GM23338 (cell line): ENCODE data around the gene TRIM25.

ENCODE experiments used
- EZH2 ChIP-seq: fragments of 200-600 bp; sonication (generic); IDR thresholded peaks from one replicate; pipeline ENCODE4 v1.8.0; 2017; ENCODE audit warnings: antibody characterized with exemption, mild to moderate bottlenecking, low read depth; ENCODE audit not compliant: unreplicated experiment
- EZH2phosphoT487 ChIP-seq: fragments of 200-600 bp; sonication (generic); IDR thresholded peaks from one replicate; pipeline ENCODE4 v1.8.1; 2018; ENCODE audit warnings: antibody characterized with exemption; ENCODE audit not compliant: unreplicated experiment
- TF ChIP-seq, protein P1 (sequence below), 2 experiments: fragments of 200-600 bp in 1 of 2; sonication (generic) in 1 of 2; conservative IDR thresholded peaks; 2 replicates each; pipeline versions ENCODE4 v1.5.1 to v1.6.1; 2016 to 2017; ENCODE audit warnings: antibody characterized with exemption in 2 of 2, low read depth in 2 of 2, mild to moderate bottlenecking in 2 of 2, moderate library complexity in 1 of 2
- TF ChIP-seq, protein P2 (sequence below): IDR thresholded peaks from 2 replicates; pipeline ENCODE4 v1.6.1; 2016; ENCODE audit warnings: antibody characterized with exemption
- TF ChIP-seq, protein P3 (sequence below): IDR thresholded peaks from one replicate; pipeline ENCODE4 v1.6.1; 2018; ENCODE audit warnings: antibody characterized with exemption; ENCODE audit not compliant: unreplicated experiment

DNA sequence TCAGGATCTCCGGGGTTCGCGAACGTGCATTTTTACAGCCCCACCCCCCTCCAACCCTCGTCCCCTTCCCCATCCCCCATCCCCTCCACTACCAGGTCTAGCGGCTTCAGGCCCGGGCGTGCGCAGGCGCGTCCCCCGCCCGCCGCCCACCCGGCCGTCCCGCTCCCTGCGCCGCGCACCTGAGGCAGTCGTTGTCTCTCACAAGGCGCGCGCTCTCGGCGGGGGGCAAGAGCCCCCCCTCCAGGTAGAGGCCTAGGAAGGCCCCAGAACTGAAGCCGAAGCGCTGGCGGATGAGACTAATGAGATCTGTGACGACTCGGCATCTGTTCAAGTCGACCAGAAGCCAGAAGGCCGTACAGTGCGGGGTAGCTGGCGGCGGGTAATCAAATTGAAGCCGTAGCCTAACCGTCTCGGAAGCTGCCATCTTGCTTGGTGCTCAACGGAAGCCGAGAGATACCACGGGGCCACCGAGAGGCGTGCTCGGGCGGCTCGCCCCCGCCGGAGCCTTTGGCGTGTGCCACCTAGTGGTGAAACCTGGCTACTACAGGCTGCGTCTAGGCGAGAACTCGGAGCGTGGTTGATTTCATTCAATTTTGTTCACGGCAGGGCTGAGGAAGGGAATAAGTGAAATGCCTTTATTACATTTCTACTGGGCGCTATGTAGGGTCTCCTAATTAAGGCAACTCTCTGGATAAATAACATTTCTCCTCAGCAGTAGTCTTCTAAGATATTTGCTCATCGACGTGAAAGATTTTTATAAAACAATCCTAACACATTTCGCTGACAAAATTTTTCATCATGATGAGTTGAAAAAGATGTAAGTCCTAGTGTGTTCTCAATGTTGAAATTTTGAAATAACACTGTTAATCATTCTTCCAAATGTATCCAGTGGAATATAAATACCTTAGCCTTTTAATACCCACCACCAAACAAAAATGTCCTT lies 47.0 kb upstream of the TRIM25 start, which contains the start of gene COIL:
- TF ChIP-seq, protein P1, sequence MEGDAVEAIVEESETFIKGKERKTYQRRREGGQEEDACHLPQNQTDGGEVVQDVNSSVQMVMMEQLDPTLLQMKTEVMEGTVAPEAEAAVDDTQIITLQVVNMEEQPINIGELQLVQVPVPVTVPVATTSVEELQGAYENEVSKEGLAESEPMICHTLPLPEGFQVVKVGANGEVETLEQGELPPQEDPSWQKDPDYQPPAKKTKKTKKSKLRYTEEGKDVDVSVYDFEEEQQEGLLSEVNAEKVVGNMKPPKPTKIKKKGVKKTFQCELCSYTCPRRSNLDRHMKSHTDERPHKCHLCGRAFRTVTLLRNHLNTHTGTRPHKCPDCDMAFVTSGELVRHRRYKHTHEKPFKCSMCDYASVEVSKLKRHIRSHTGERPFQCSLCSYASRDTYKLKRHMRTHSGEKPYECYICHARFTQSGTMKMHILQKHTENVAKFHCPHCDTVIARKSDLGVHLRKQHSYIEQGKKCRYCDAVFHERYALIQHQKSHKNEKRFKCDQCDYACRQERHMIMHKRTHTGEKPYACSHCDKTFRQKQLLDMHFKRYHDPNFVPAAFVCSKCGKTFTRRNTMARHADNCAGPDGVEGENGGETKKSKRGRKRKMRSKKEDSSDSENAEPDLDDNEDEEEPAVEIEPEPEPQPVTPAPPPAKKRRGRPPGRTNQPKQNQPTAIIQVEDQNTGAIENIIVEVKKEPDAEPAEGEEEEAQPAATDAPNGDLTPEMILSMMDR (conservative IDR thresholded peaks at IDR 0.05; ENCODE audit: low read depth in 2 of 2), result peak; percentile 92 to 99
- TF ChIP-seq EZH2, result no peak
- TF ChIP-seq, protein P2, sequence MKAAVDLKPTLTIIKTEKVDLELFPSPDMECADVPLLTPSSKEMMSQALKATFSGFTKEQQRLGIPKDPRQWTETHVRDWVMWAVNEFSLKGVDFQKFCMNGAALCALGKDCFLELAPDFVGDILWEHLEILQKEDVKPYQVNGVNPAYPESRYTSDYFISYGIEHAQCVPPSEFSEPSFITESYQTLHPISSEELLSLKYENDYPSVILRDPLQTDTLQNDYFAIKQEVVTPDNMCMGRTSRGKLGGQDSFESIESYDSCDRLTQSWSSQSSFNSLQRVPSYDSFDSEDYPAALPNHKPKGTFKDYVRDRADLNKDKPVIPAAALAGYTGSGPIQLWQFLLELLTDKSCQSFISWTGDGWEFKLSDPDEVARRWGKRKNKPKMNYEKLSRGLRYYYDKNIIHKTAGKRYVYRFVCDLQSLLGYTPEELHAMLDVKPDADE, result no peak
- TF ChIP-seq, protein P3, sequence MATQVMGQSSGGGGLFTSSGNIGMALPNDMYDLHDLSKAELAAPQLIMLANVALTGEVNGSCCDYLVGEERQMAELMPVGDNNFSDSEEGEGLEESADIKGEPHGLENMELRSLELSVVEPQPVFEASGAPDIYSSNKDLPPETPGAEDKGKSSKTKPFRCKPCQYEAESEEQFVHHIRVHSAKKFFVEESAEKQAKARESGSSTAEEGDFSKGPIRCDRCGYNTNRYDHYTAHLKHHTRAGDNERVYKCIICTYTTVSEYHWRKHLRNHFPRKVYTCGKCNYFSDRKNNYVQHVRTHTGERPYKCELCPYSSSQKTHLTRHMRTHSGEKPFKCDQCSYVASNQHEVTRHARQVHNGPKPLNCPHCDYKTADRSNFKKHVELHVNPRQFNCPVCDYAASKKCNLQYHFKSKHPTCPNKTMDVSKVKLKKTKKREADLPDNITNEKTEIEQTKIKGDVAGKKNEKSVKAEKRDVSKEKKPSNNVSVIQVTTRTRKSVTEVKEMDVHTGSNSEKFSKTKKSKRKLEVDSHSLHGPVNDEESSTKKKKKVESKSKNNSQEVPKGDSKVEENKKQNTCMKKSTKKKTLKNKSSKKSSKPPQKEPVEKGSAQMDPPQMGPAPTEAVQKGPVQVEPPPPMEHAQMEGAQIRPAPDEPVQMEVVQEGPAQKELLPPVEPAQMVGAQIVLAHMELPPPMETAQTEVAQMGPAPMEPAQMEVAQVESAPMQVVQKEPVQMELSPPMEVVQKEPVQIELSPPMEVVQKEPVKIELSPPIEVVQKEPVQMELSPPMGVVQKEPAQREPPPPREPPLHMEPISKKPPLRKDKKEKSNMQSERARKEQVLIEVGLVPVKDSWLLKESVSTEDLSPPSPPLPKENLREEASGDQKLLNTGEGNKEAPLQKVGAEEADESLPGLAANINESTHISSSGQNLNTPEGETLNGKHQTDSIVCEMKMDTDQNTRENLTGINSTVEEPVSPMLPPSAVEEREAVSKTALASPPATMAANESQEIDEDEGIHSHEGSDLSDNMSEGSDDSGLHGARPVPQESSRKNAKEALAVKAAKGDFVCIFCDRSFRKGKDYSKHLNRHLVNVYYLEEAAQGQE, result no peak
- TF ChIP-seq EZH2phosphoT487, result no peak
